ENCODE results near the gene SELP.

DNA sequence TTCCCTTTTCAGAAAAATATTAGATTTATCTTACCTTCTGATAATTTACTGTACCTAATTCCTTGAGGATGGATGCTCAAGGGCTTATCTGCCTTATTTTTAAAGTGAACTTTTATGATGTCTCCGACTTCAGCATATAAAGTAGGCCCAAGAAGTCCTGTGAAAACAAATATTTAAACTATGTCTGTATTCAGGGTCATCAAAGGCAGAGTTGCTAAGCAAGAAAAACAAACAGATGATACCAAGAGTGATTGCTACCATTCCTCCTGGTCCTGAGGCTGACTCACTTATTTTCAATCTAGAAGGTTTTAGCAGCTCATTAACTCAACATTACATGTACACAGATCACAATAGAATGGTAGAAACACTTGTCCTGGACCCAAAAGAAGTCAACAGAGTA lies 57.7 kb downstream of the SELP start:
- TF ChIP-seq, protein P1, sequence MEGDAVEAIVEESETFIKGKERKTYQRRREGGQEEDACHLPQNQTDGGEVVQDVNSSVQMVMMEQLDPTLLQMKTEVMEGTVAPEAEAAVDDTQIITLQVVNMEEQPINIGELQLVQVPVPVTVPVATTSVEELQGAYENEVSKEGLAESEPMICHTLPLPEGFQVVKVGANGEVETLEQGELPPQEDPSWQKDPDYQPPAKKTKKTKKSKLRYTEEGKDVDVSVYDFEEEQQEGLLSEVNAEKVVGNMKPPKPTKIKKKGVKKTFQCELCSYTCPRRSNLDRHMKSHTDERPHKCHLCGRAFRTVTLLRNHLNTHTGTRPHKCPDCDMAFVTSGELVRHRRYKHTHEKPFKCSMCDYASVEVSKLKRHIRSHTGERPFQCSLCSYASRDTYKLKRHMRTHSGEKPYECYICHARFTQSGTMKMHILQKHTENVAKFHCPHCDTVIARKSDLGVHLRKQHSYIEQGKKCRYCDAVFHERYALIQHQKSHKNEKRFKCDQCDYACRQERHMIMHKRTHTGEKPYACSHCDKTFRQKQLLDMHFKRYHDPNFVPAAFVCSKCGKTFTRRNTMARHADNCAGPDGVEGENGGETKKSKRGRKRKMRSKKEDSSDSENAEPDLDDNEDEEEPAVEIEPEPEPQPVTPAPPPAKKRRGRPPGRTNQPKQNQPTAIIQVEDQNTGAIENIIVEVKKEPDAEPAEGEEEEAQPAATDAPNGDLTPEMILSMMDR (IDR thresholded peaks at IDR 0.05; ENCODE audit: insufficient read depth, low read depth, low read length), result no peak
- TF ChIP-seq EZH2 (IDR thresholded peaks at IDR 0.05; ENCODE audit: insufficient read depth, low read length), result no peak

Measured in astrocyte (in vitro differentiated cells and primary cell).